ENCODE data around the gene DNAH12. TPM values are rescaled to one million over a fixed set of nuclear protein-coding genes. Genes with fewer than 3 reads are reported as not detected.
"Not testable (repeated sequence)": the region's sequence is repeated elsewhere in the genome, so short reads cannot be mapped to it uniquely, and the experiment has no call there.

The DNAH12 gene
- total RNA-seq, 1 donor from 2014 or later: 0.23 TPM

GRCh38 chr3:57356275-57356674 is 187.9 kb downstream of the DNAH12 start:
- H3K4me1 Mint-ChIP-seq (ENCODE audit: low read depth, unreplicated experiment); H3K9me3 Mint-ChIP-seq (ENCODE audit: unreplicated experiment); H3K36me3 ChIP-seq (ENCODE audit: insufficient read depth, low read length); H3K27ac ChIP-seq (ENCODE audit: low read depth, low read length); H3K27ac Mint-ChIP-seq (ENCODE audit: unreplicated experiment); DNase-seq (ENCODE audit: low read depth); H3K9me3 ChIP-seq (ENCODE audit: insufficient read depth, low read depth, low read length); FAIRE-seq; H3K4me1 ChIP-seq (ENCODE audit: insufficient read depth, low read length); H2AFZ ChIP-seq (ENCODE audit: low read depth, low read length); H3K36me3 Mint-ChIP-seq (ENCODE audit: low read depth, unreplicated experiment); H3K27me3 ChIP-seq (ENCODE audit: insufficient read depth, low read length); H3K4me2 ChIP-seq (ENCODE audit: low read length); H3K27me3 Mint-ChIP-seq (ENCODE audit: low read depth, unreplicated experiment); H3K4me3 Mint-ChIP-seq (ENCODE audit: unreplicated experiment); H3K9ac ChIP-seq (ENCODE audit: low read length); H4K20me1 ChIP-seq (ENCODE audit: insufficient read depth, low read length); H3K4me3 ChIP-seq (ENCODE audit: insufficient read depth, low read depth, low read length); H3K79me2 ChIP-seq (ENCODE audit: insufficient read depth, low read length): not testable (repeated sequence)

DNA sequence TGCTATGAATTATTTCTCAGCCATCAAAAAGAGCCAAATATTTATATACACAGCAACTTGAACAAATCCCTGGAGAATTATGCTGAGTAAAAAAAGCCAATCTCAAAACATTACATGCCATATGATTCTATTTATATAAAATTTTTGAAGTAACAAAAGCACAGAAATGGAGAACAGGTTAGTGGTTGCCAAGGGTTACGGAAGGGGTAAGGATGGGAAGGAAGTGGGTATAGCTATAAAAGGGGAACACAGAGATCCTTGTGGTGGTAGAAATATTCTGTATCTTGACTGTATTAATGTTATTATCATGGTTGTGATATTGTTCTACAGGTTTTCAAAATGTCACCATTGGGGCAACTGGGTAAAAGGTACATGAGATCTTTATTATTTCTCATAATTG is 189.4 kb downstream of the DNAH12 start:
- DNase-seq (ENCODE audit: low read depth) (no peak), FAIRE-seq (no peak)
- Mint-ChIP-seq H3K9me3 (ENCODE audit: unreplicated experiment) (no peaks in the 10 kb centered on the region), H3K27ac (ENCODE audit: unreplicated experiment) (no peak overlapping the region), H3K4me3 (ENCODE audit: unreplicated experiment) (no peak overlapping the region), H3K27me3 (ENCODE audit: low read depth, unreplicated experiment) (no peaks in the 10 kb centered on the region), H3K4me1 (ENCODE audit: low read depth, unreplicated experiment) (no peaks in the 10 kb centered on the region), H3K36me3 (ENCODE audit: low read depth, unreplicated experiment) (no peaks in the 10 kb centered on the region)
- no peak for TF ChIP-seq EZH2 (IDR thresholded peaks at IDR 0.05; ENCODE audit: insufficient read depth, low read length)
- TF ChIP-seq, protein P1, sequence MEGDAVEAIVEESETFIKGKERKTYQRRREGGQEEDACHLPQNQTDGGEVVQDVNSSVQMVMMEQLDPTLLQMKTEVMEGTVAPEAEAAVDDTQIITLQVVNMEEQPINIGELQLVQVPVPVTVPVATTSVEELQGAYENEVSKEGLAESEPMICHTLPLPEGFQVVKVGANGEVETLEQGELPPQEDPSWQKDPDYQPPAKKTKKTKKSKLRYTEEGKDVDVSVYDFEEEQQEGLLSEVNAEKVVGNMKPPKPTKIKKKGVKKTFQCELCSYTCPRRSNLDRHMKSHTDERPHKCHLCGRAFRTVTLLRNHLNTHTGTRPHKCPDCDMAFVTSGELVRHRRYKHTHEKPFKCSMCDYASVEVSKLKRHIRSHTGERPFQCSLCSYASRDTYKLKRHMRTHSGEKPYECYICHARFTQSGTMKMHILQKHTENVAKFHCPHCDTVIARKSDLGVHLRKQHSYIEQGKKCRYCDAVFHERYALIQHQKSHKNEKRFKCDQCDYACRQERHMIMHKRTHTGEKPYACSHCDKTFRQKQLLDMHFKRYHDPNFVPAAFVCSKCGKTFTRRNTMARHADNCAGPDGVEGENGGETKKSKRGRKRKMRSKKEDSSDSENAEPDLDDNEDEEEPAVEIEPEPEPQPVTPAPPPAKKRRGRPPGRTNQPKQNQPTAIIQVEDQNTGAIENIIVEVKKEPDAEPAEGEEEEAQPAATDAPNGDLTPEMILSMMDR (IDR thresholded peaks at IDR 0.05; ENCODE audit: insufficient read depth, low read depth, low read length): no peak
- H3K4me2 ChIP-seq (ENCODE audit: low read length): no peak overlapping the region
- H3K27ac ChIP-seq (ENCODE audit: low read depth, low read length): no peak overlapping the region
- no peaks in the 10 kb centered on the region for H3K79me2 ChIP-seq (ENCODE audit: insufficient read depth, low read length)
- H3K9ac ChIP-seq (ENCODE audit: low read length): no peak overlapping the region
- no peaks in the 10 kb centered on the region for H3K9me3 ChIP-seq (ENCODE audit: insufficient read depth, low read depth, low read length)
- H3K27me3 ChIP-seq (ENCODE audit: insufficient read depth, low read length): no peaks in the 10 kb centered on the region
- no peak overlapping the region for H2AFZ ChIP-seq (ENCODE audit: low read depth, low read length)
- H3K4me3 ChIP-seq (ENCODE audit: insufficient read depth, low read depth, low read length): no peak overlapping the region
- H3K36me3 ChIP-seq (ENCODE audit: insufficient read depth, low read length): no peaks in the 10 kb centered on the region
- no peaks in the 10 kb centered on the region for H4K20me1 ChIP-seq (ENCODE audit: insufficient read depth, low read length)
- no peaks in the 10 kb centered on the region for H3K4me1 ChIP-seq (ENCODE audit: insufficient read depth, low read length)

GRCh38 chr3:57350271-57350670 is 193.9 kb downstream of the DNAH12 start:
- Histone ChIP-seq H3K9me3 (ENCODE audit: insufficient read depth, low read depth, low read length) (no peaks in the 10 kb centered on the region), H3K27me3 (ENCODE audit: insufficient read depth, low read length) (no peaks in the 10 kb centered on the region), H3K79me2 (ENCODE audit: insufficient read depth, low read length) (no peaks in the 10 kb centered on the region), H3K27ac (ENCODE audit: low read depth, low read length) (no peak overlapping the region), H3K4me2 (ENCODE audit: low read length) (no peak overlapping the region), H4K20me1 (ENCODE audit: insufficient read depth, low read length) (no peaks in the 10 kb centered on the region), H3K4me3 (ENCODE audit: insufficient read depth, low read depth, low read length) (no peak overlapping the region), H3K4me1 (ENCODE audit: insufficient read depth, low read length) (no peaks in the 10 kb centered on the region), H3K36me3 (ENCODE audit: insufficient read depth, low read length) (no peaks in the 10 kb centered on the region), H3K9ac (ENCODE audit: low read length) (no peak overlapping the region), H2AFZ (ENCODE audit: low read depth, low read length) (no peak overlapping the region)
- no peak for DNase-seq (ENCODE audit: low read depth)
- TF ChIP-seq, protein P1 (IDR thresholded peaks at IDR 0.05; ENCODE audit: insufficient read depth, low read depth, low read length): no peak
- no peak for TF ChIP-seq EZH2 (IDR thresholded peaks at IDR 0.05; ENCODE audit: insufficient read depth, low read length)
- Mint-ChIP-seq H3K27ac (ENCODE audit: unreplicated experiment) (no peak overlapping the region), H3K36me3 (ENCODE audit: low read depth, unreplicated experiment) (no peaks in the 10 kb centered on the region), H3K9me3 (ENCODE audit: unreplicated experiment) (peaks cover 4% of the 10 kb centered on the region), H3K27me3 (ENCODE audit: low read depth, unreplicated experiment) (no peaks in the 10 kb centered on the region), H3K4me3 (ENCODE audit: unreplicated experiment) (no peak overlapping the region), H3K4me1 (ENCODE audit: low read depth, unreplicated experiment) (no peaks in the 10 kb centered on the region)
- FAIRE-seq: no peak

GRCh38 chr3:57339071-57339642 is 205.0 kb downstream of the DNAH12 start:
- H3K4me3 Mint-ChIP-seq (ENCODE audit: unreplicated experiment); H3K27me3 ChIP-seq (ENCODE audit: insufficient read depth, low read length); H3K27ac Mint-ChIP-seq (ENCODE audit: unreplicated experiment); H3K9ac ChIP-seq (ENCODE audit: low read length); FAIRE-seq; DNase-seq (ENCODE audit: low read depth); H3K4me3 ChIP-seq (ENCODE audit: insufficient read depth, low read depth, low read length); H3K9me3 Mint-ChIP-seq (ENCODE audit: unreplicated experiment); H3K79me2 ChIP-seq (ENCODE audit: insufficient read depth, low read length); H2AFZ ChIP-seq (ENCODE audit: low read depth, low read length); H4K20me1 ChIP-seq (ENCODE audit: insufficient read depth, low read length); H3K4me1 Mint-ChIP-seq (ENCODE audit: low read depth, unreplicated experiment); H3K27ac ChIP-seq (ENCODE audit: low read depth, low read length); H3K27me3 Mint-ChIP-seq (ENCODE audit: low read depth, unreplicated experiment); H3K36me3 ChIP-seq (ENCODE audit: insufficient read depth, low read length); H3K4me2 ChIP-seq (ENCODE audit: low read length); H3K9me3 ChIP-seq (ENCODE audit: insufficient read depth, low read depth, low read length); H3K36me3 Mint-ChIP-seq (ENCODE audit: low read depth, unreplicated experiment); H3K4me1 ChIP-seq (ENCODE audit: insufficient read depth, low read length): not testable (repeated sequence)

Measured in astrocyte (in vitro differentiated cells and primary cell).